ENCODE data around the gene TANK.

DNA sequence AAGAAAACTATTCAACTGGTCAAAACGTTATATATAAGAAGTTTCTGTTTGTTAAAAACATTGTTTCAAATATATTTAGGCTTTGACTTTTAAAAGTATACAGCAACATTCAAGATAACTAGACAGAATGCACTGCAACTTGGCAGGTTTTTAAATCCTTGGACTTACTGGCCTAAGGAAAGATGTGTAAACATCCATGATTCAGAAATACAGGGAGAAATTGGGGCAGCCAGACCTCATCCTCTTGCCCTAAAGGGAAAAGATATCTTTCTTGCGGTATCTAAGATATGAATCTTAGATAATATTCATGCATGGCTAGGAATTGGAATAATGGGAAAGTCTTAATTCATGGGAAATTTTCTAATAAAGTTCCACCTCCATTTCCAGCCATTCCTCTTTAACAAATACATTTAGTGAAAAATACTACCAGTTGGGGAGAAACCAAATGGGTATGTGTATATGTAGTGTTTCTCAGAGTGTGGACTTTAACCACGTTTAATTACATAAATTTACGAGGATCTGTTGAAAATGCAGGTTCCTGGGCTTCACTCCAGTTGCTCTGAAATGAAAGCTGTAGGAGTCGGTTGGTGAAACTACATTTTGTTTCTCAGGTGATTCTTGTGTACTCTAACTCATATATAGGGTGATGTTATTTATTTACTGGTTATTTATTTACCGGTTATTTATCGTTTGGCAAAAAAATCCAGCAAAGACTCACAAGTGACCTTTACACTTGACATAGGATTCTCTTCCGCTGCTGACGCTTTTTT, 587 bp upstream of the TANK start:
- TF ChIP-seq POLR2A (IDR thresholded peaks at IDR 0.05), result no peak
- TF ChIP-seq, protein P1, sequence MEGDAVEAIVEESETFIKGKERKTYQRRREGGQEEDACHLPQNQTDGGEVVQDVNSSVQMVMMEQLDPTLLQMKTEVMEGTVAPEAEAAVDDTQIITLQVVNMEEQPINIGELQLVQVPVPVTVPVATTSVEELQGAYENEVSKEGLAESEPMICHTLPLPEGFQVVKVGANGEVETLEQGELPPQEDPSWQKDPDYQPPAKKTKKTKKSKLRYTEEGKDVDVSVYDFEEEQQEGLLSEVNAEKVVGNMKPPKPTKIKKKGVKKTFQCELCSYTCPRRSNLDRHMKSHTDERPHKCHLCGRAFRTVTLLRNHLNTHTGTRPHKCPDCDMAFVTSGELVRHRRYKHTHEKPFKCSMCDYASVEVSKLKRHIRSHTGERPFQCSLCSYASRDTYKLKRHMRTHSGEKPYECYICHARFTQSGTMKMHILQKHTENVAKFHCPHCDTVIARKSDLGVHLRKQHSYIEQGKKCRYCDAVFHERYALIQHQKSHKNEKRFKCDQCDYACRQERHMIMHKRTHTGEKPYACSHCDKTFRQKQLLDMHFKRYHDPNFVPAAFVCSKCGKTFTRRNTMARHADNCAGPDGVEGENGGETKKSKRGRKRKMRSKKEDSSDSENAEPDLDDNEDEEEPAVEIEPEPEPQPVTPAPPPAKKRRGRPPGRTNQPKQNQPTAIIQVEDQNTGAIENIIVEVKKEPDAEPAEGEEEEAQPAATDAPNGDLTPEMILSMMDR (IDR thresholded peaks at IDR 0.05), result no peak

All from body of pancreas (tissue), 4 donors.